Measurements from ENCODE around the gene DCDC1. TPM values are rescaled to one million over a fixed set of nuclear protein-coding genes. Genes with fewer than 3 reads are reported as not detected.
A peak's percentile ranks its signal among the peaks of the same experiment; 100 is the strongest.
"Not testable (repeated sequence)": the region's sequence is repeated elsewhere in the genome, so short reads cannot be mapped to it uniquely, and the experiment has no call there.

The DCDC1 gene
- total RNA-seq, 1 experiment from 2014 or later, result 0.31 TPM

DNA sequence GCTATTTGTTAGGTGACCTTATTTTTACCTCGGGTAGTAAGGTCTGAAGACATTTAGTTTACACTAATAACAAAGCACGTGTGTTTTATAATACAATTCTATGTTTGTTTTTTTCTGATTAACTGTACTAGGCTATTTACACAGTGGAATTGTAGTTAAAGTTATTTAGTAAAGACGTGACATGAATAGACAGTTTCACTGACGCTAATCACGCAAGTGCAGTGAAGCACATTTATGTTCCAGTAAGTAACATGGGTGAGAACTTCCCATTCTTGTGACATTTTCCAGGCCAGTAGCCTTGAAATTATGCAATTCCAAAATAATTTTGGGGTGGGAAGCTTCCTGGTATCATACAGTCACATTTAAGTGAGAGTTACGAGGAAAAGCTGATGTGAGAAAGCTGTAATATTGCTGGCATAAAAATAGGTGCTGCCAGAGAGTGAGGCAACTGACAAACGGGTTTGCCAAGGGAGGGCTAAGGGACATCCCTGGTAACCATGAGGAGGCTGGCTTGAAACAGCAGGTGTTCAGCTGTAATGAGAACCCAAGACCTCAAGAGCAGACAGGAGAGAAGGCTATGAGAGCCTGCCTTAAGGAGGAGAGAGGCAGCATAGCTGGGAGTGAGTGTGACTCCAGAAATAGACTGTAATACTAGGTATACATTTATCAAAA, 378.8 kb downstream of the DCDC1 start:
- DNase-seq (ENCODE audit: low spot score), result no peak

DNA sequence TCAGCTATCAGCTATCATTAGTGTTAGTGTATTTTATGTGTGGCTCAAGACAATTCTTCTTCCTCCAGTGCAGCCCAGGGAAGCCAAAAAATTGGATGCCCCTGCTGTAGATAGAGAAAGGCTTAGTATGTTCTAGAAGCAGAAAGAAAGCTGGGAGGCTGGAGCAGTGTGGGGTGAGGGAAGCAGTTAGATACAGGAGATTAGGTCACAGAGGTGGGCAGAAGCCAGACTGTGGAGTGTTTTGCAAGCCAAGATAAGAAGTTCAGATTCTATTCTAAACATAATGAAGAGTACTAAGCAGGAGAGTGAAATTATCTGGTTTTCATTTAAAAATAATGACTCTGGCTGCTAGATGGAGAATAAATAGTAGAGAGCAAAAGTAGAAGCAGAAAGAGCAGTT, 381.7 kb downstream of the DCDC1 start:
- no peak for DNase-seq (ENCODE audit: low spot score)

DNA sequence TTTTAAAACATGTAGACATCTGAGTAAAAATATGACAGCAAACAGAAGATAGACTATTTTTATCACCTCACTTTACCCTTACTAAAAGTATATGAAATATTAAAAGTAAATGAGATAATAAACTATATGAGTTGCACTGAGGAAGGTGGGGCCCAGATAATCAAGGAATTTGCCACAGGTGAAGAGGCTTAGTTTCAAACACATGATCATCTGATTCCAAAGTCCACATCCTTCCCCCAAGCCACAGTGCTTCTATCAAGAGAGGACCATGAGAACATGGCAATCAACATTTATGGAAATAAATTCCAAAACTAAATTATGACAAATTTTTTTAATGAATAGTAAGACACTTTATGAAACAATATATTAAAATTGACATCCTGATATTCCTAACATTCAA, 384.0 kb downstream of the DCDC1 start:
- no peak for DNase-seq (ENCODE audit: low spot score)

DNA sequence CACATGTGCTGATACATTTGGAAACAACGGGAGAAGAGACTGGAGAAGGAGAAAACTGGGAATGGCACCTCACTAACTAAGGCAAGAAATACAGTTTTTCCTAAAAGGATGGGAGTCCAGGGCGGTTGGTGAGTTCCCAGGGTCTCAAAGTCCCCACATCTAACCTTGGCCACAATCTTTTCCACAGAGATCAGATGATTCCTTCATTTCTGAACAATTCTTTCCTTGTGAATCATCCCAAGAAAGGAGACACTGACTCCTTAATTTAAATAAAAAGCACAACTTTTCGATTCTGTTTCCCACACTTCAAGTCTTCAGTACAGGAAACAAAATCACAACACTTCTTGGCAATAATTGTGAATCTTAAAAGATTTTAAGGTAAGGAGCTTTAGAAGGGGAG, 384.7 kb downstream of the DCDC1 start:
- no peak for DNase-seq (ENCODE audit: low spot score)

DNA sequence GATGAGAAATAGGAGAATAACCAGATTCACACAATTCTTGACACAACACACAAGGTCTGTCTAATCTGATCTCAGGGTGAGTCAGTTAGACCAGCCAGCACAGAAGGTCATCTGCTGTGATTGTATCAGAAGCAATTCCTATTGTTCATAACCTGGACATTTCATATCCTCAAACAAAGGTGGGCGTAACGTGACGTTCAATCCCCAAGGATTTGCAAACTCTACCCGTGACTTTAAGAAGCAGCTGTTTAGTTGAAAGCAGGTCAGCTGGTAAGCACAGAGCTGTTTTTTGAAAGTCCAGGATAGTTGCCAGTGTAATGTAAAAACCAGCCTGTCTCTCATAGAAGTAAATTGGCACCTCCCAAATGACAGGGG, 385.1 kb downstream of the DCDC1 start:
- DNase-seq (ENCODE audit: low spot score), result peak; percentile 29

DNA sequence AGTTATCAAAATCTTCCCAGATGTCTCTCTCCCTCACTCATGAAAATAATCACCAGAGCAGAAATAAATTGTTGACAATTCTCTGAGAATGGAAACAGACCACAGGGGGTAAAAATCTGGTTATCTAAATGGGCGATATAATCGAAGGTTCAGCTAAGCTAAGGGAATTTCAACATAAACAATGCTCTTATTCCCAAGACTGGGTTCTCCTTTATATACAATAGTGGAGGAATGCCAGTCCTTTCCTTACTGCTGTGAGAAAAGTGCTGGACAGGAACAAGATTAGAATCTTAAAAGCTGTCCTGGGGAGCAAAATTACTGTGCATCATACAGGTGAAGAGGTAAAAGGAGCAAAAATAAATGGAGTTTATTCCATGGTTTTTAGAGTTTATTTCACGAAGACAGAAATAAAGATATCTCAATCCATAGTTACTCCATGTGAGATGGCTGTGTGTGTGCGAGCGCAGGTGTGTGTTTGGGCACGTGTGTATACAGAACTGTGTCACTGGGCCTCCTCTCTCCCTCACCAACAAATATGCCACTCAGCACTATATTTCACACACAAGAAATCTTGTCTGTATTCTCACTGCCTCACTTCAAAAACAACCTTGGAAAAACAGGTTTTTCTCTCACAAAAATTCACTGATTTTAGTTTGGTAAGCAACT, 385.6 kb downstream of the DCDC1 start:
- no peak for DNase-seq (ENCODE audit: low spot score)

DNA sequence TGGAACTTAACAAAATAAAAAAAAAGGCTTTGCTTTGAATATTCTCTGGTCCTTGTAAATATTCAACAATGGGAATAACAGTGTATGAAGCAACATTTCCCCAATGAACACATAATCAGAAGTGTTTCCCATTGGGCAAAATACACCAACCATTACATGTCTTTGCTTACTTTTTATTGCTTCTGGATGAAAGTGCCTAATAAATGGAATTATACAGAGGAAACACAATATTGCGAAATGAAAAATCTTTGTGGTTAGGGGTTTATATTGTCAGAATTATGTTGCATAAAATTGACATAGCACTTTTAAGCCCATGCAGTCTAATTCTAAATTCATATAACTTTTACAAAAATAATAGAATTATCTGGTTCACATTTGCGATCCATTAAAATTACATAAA, 386.4 kb downstream of the DCDC1 start:
- no peak for DNase-seq (ENCODE audit: low spot score)

DNA sequence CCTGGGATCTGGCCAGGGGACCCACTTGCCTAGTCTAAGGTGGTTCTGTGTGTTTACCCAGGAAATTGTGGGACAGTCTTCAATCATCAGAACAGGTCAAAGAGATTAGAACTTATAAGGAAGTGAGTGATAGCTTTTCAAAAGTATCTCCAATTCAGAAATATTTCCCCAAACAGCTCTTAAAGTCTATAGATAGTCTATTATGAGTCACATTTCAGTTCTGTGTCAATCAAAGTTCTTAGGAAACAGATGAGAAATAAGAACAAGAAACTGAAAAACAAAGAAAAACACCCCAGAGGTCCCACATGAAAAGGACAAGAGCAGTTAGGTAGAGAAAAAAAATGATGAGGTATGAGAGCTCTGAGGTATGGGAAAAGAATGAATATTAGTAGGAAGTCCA, 402.0 kb downstream of the DCDC1 start:
- DNase-seq (ENCODE audit: low spot score), result no peak

DNA sequence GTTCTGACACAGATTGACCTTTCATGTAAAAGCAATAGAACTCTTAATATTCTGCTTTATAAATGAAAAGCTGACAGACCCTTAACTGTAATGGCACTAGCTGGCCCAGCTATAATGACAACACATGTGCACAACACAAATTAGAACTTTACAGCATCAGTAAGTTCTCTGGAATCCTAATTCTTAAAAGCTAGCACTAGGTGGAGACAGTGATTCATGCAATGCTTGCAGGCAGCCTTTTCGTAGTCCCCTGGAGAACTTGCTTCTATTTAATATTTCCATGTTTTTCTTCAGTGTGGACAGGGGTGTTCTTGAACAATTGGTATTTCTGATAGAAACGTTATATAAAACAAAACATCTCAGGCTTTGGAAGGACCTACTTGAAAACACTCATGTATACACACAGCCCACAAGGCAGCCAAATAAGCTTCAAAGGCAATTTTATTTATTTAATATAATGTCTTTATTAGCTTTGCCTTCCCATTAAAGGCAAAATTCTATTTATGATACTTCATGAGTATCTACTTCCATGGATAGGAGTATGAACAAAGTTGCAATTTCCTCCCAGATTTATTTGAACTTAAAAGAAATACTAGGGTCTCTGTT, 409.0 kb downstream of the DCDC1 start:
- peak; percentile 55 for DNase-seq (ENCODE audit: low spot score)

DNA sequence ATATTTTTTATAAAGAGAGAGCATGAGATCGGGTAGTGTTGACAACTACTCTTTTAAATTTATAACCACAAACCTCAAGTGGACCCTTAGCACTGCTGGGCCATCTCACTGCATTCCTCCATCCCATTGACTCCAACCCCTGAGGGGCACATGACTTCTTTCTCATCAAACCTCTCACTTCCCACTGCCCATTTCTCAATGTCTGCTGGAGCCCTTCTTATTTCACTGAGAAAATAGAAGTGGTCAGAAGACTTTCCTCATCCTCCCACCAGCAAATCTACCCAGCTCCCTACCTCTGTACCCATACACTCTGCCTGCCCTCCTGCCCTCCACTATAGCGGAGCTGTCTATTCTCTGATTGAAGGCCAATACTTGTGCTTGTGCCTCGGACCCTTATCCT, 412.8 kb downstream of the DCDC1 start:
- no peak for DNase-seq (ENCODE audit: low spot score)

DNA sequence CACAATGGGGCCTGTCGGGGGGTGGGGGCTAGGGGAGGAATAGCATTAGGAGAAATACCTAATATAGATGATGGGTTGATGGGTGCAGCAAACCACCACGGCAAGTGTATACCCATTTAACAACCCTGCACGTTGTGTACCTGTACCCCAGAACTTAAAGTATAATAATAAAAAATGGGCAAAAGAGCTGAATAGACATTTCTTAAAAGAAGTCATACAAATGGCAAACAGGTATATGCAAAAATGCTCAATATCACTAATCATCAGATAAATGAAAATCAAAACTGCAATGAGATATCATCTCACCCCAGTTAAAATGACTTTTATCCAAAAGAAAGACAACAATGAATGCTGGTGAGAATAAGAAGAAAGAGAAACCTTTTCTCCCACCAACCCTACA, 419.7 kb downstream of the DCDC1 start:
- no peak for DNase-seq (ENCODE audit: low spot score)

DNA sequence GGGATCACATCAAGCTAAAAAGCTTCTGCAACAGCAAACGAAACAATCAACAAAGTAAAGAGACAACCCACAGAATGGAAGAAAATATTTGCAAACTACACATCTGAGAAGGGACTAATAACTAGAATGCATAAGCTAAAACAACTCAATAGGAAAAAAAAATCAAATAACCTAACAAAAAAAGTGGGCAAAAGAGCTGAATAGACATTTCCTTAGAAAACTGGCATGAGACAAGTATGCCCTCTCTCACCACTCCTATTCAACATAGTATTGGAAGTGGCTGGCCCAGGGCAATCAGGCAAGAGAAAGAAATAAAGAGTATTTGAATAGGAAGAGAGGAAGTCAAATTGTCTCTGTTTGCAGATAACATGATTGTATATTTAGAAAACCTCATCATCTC, 421.8 kb downstream of the DCDC1 start:
- DNase-seq (ENCODE audit: low spot score), result not testable (repeated sequence)

DNA sequence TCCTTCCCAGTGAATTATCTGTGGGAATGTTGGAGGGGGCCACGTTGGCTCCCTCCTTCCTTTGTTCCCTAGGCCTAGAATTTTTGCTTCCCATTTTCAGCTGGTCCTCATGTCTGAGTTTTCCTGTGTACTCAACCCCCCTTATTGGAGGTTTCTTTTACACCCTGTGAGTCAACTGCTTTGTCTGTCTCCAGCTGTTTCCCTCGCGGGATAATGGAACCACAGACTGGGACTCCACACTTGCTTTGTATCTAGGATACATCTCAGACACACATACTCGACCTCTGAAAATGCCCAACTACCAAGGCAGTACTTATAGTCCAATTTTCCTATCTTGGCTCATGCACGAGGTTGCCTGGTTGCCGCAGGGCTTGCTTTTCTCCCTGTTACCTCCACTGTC, 430.7 kb downstream of the DCDC1 start:
- DNase-seq (ENCODE audit: low spot score), result no peak

DNA sequence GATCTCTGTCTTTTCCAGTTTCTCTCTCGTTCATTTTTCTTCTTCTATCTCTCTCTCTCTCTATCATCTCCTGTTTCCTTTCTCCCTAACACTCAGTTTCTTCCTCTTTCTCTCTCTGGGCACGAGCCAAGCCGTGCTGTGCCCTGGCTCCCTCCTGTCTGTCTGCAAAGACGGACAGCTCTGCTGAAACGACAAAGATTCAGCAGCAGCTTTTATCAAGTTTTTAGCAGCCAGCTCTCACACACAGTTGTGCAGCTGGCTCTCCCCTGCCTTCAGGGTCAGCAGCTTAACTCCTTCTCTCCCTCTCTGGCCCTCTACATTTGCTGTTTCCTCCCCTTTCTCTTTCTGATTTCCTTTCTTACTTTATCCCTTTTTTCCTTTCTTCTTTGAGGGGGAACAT, 431.4 kb downstream of the DCDC1 start:
- no peak for DNase-seq (ENCODE audit: low spot score)

DNA sequence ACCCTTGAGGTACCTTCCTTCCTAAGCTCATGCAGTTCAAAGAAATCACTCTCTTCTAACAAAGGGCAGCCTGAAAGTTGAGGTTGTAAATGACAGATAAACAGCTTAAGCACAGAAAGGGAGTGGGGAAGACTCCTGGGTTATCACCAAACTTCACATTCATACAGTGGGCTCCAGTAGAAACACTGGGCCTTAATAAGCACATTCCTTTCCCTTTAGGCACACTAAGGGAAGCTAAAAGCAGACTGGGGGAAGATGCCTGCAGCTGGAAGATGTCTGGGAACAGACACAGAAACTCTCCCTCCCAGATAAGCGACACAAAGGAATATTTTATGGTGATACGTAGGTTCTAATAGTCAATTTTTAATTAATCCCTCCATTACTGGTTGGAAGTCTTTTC, 433.0 kb downstream of the DCDC1 start:
- no peak for DNase-seq (ENCODE audit: low spot score)

DNA sequence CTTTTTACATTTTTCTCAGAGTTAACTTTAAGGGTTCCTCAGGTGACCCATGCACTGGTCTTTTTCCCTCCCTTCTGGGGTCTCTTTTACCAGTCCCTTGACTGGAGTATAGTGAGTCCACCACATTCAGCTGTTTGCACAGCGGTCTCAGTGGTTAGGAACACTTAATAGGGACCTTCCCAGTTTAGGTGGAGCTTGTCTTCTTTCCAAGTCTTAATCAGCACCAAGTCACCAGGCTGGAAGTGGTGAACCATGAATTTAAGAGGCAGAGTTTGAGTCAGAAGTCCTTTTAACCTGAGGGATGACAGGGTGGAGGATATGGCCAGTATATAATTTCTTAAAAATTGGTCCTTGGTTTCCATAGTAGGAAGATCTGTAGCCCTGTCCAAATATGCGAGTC, 433.7 kb downstream of the DCDC1 start:
- DNase-seq (ENCODE audit: low spot score), result peak; percentile 17

DNA sequence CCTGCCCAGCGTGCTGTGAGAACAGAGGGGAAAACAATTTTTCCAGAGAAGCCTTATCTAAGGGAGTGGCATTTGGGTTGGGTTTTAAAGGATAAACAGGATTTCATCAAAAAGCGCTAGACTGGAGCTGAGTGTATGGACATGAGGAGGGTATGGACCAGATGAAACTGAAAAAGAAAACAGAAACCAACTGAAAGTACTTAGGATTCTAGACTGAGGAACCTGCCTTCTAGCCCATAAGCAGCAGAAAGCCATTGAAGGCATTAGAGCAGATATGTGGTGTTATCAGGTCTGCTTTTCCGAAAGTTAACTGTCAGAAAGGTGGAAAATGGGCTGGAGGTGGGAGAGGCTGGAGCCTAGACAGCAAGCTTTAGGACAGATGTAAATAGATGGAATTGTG, 443.4 kb downstream of the DCDC1 start:
- DNase-seq (ENCODE audit: low spot score), result no peak

DNA sequence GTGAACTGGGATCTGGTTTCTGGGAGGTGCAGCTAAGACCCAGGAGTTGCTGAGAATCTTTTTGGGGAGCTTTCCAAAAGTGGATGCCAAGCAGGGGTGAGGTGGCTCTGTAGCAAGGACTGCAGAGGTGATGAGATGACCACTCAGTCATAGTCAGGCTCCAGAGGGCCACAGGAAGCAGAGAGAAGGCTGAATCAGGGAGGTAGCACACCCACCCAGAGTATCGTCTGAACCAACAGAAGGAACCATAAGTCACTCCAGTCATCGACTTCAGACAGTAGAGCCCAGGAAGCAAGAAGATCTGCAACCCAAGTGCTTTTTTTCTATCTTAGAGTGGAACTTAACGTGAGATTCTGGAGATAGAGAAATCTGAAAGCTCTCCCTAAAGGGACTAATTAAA, 447.7 kb downstream of the DCDC1 start:
- no peak for DNase-seq (ENCODE audit: low spot score)

DNA sequence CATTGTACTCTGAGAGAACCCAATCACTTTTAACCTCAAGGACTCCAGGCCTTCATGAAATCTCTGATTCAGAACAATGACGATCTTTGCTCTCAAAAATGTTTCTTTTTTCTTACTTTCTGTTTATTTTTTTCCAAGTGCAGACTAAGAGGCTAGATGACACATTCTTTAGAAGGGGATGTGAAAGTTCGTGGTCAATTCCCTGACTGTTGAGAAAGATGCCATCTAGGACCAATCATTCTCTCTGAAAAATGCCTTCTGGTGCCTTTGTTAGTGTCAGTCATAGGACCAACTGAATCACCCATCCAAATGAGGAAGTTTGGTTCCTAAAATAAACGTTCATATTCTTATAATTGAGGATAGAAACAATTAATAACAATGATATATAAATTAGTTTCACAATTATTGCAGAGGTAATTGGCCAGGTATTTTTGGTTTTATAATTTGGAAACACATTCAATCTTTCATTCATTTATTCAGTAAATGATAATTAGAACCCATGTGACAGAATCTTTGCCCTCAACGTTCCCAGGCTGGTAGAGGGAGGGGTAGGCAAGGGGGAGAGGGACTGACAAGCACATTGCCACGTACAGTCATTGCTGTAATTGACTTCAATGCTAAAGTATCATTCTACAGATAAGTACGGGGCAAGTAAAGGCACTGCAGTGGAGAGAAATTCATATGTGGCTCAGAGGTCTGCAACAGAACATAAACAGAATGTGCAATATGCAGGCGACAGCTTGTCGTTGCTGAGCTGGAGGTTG, 450.0 kb downstream of the DCDC1 start:
- DNase-seq (ENCODE audit: low spot score), result no peak

DNA sequence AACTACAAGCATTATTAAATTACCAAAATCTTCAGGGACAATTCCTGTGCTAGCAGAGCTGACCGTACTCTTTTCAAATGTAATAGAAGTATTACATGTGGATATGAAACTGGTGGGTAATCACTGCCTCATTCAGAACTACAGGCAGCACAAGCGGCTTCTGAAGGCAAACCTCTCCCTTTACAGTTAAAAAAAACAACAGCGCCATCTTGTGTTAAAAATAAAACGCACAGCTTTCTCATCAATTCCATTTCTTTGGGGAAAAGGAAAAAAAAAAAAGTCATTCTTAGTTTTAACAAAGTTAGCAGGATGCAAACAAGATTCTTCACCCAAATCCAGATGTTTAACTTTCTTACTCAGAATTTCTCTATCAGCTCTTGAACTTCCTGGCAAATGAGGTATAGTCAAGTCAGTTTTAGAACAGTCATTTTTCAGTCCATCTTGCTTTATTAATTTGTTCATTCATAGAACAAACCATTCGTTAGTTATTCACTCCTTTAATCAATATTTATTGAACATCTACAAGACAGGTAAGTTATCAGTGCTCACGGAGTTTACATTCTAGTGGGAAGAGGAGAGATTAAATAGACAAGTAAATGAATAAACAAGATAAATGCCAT, 451.6 kb downstream of the DCDC1 start:
- peak; percentile 48 for DNase-seq (ENCODE audit: low spot score)

DNA sequence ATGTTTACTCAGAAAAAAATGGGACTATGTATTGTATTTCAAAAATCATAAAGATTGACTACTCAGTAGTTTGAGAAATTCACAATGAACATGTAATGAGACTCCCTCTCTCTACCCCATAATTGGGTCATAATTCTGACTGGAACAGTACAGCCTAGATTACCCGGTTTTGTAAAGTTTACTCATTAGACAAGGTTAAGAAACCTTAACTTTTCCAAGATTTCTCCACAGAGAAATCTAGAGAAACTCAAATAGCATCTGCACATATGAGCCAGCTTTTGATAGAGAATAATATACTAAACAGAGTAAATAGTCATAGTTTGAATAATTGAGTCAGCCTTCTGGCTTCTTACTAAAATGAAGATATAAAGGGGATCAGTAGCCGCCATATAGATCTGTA, 452.3 kb downstream of the DCDC1 start:
- DNase-seq (ENCODE audit: low spot score), result no peak

DNA sequence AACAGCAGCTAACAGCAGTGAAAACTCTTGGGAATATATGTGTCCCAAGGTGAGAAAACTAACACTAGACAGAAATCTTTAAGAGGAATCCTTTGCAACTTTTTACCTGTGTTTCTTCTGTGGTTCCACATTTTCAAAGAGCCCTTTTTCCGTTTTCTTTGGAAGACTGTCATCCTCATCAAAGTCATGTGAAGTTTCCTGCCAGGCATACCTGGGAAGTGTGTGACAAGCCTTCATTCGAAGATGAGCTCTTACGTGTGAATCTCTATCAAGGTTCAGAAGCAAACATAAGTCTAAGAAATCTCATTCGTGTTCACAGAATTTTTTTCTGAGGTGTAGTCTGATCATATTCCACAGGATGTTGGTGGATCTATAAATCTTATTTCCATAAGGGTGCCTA, 452.8 kb downstream of the DCDC1 start:
- no peak for DNase-seq (ENCODE audit: low spot score)
